ENCODE results near the gene TWIST2. TPM values are rescaled to one million over a fixed set of nuclear protein-coding genes. Genes with fewer than 3 reads are reported as not detected.

The TWIST2 gene
- total RNA-seq, 1 experiment from 2014 or later = not detected

- DNase-seq (ENCODE audit: low spot score) = no peak
- POLR2A ChIA-PET (ENCODE audit: low non-redundant PET) = no interaction called here
- no TSS peak for BruUV-seq (replicated peaks)
- Histone ChIP-seq H3K4me3 (ENCODE audit: low read depth, low read length, poor library complexity, severe bottlenecking) (no peak overlapping the region), H3K27me3 (replicated peaks; ENCODE audit: insufficient read depth, low read depth, low read length, poor library complexity) (peaks cover 85% of the 10 kb centered on the region), H3K27ac (ENCODE audit: low read depth, low read length, poor library complexity, severe bottlenecking) (no peak overlapping the region), H3K4me1 (ENCODE audit: insufficient read depth, low read length, poor library complexity, severe bottlenecking) (peaks cover 2% of the 10 kb centered on the region), H3K9me3 (ENCODE audit: low read depth, low read length, poor library complexity, severe bottlenecking) (no peaks in the 10 kb centered on the region), H3K36me3 (ENCODE audit: insufficient read depth, low read length, poor library complexity, severe bottlenecking) (no peaks in the 10 kb centered on the region)
- no peak for TF ChIP-seq EZH2 (IDR thresholded peaks at IDR 0.05; ENCODE audit: borderline replicate concordance, low read depth, low read length, poor library complexity, severe bottlenecking)
- TF ChIP-seq, protein P1, sequence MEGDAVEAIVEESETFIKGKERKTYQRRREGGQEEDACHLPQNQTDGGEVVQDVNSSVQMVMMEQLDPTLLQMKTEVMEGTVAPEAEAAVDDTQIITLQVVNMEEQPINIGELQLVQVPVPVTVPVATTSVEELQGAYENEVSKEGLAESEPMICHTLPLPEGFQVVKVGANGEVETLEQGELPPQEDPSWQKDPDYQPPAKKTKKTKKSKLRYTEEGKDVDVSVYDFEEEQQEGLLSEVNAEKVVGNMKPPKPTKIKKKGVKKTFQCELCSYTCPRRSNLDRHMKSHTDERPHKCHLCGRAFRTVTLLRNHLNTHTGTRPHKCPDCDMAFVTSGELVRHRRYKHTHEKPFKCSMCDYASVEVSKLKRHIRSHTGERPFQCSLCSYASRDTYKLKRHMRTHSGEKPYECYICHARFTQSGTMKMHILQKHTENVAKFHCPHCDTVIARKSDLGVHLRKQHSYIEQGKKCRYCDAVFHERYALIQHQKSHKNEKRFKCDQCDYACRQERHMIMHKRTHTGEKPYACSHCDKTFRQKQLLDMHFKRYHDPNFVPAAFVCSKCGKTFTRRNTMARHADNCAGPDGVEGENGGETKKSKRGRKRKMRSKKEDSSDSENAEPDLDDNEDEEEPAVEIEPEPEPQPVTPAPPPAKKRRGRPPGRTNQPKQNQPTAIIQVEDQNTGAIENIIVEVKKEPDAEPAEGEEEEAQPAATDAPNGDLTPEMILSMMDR (conservative IDR thresholded peaks at IDR 0.05; ENCODE audit: low read depth, low read length) = no peak
- intact Hi-C loops (cut with micrococcal nuclease; ENCODE audit: unreplicated experiment) = no loop called here
- CTCF ChIA-PET = no interaction called here
These were observed 1.1 kb upstream of the TWIST2 start for GRCh38 chr2:238846628-238847418.

GRCh38 chr2:238847419-238847801 is 475 bp upstream of the TWIST2 start:
- TF ChIP-seq EZH2 (IDR thresholded peaks at IDR 0.05; ENCODE audit: borderline replicate concordance, low read depth, low read length, poor library complexity, severe bottlenecking) = peak; percentile 81
- TF ChIP-seq, protein P1 (conservative IDR thresholded peaks at IDR 0.05; ENCODE audit: low read depth, low read length) = no peak
- no peak for DNase-seq (ENCODE audit: low spot score)
- Histone ChIP-seq H3K9me3 (ENCODE audit: low read depth, low read length, poor library complexity, severe bottlenecking) (no peaks in the 10 kb centered on the region), H3K4me3 (ENCODE audit: low read depth, low read length, poor library complexity, severe bottlenecking) (peak overlapping the region; percentile 40), H3K27ac (ENCODE audit: low read depth, low read length, poor library complexity, severe bottlenecking) (no peak overlapping the region), H3K27me3 (replicated peaks; ENCODE audit: insufficient read depth, low read depth, low read length, poor library complexity) (peaks cover 91% of the 10 kb centered on the region), H3K4me1 (ENCODE audit: insufficient read depth, low read length, poor library complexity, severe bottlenecking) (no peaks in the 10 kb centered on the region), H3K36me3 (ENCODE audit: insufficient read depth, low read length, poor library complexity, severe bottlenecking) (no peaks in the 10 kb centered on the region)
- ChIA-PET CTCF (no interaction called here), POLR2A (ENCODE audit: low non-redundant PET) (no interaction called here)
- intact Hi-C loops (cut with micrococcal nuclease; ENCODE audit: unreplicated experiment) = no loop called here
- no TSS peak for BruUV-seq (replicated peaks)

DNA sequence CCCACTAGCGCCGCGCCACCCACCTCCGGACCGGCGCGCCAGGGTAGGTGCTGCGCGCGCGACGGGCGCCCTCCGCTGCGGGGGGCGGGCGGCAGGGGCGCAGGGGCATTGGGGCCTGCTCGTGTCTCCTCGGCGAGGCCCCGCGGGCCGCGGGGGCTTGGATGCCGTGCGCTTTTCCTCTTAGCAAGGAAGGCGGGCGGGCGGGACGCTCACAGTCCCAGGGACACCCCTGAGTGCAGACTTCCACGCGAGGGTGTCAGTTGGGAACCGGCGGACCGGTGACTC is 748 bp downstream of the TWIST2 start:
- Histone ChIP-seq H3K27me3 (replicated peaks; ENCODE audit: insufficient read depth, low read depth, low read length, poor library complexity) (peaks cover 99% of the 10 kb centered on the region), H3K9me3 (ENCODE audit: low read depth, low read length, poor library complexity, severe bottlenecking) (no peaks in the 10 kb centered on the region), H3K36me3 (ENCODE audit: insufficient read depth, low read length, poor library complexity, severe bottlenecking) (no peaks in the 10 kb centered on the region), H3K4me3 (ENCODE audit: low read depth, low read length, poor library complexity, severe bottlenecking) (no peak overlapping the region), H3K4me1 (ENCODE audit: insufficient read depth, low read length, poor library complexity, severe bottlenecking) (no peaks in the 10 kb centered on the region), H3K27ac (ENCODE audit: low read depth, low read length, poor library complexity, severe bottlenecking) (no peak overlapping the region)
- POLR2A ChIA-PET (ENCODE audit: low non-redundant PET) = no interaction called here
- intact Hi-C loops (cut with micrococcal nuclease; ENCODE audit: unreplicated experiment) = no loop called here
- DNase-seq (ENCODE audit: low spot score) = no peak
- no TSS peak for BruUV-seq (replicated peaks)
- TF ChIP-seq, protein P1 (conservative IDR thresholded peaks at IDR 0.05; ENCODE audit: low read depth, low read length) = no peak
- TF ChIP-seq EZH2 (IDR thresholded peaks at IDR 0.05; ENCODE audit: borderline replicate concordance, low read depth, low read length, poor library complexity, severe bottlenecking) = peak; percentile 67
- CTCF ChIA-PET = no interaction called here
